HG02759 (cell line): ENCODE data around the gene KIF9.
A peak's percentile ranks its signal among the peaks of the same experiment; 100 is the strongest.
"Not testable (repeated sequence)": the region's sequence is repeated elsewhere in the genome, so short reads cannot be mapped to it uniquely, and the experiment has no call there.

ENCODE experiments used
- ATAC-seq: cut with Tn5 transposase; IDR thresholded peaks from one replicate; pipeline ENCODE4 v1.9.1; 2021; ENCODE audit warnings: mild to moderate bottlenecking, moderate library complexity; ENCODE audit not compliant: unreplicated experiment

Gene KIF9

GRCh38 chr3:47256331-47256730, 26.3 kb downstream of the KIF9 start:
- ATAC-seq: not testable (repeated sequence)

- no peak for ATAC-seq
Measured at GRCh38 chr3:47251689-47252088, 30.9 kb downstream of the KIF9 start.

GRCh38 chr3:47251085-47251484, 31.5 kb downstream of the KIF9 start:
- ATAC-seq: not testable (repeated sequence)

GRCh38 chr3:47250309-47251060, 32.1 kb downstream of the KIF9 start:
- ATAC-seq: no peak

GRCh38 chr3:47247131-47248064, 35.2 kb downstream of the KIF9 start:
- ATAC-seq: no peak

- no peak for ATAC-seq
Measured at GRCh38 chr3:47245271-47245670, 37.3 kb downstream of the KIF9 start.

GRCh38 chr3:47244531-47245100, 38.0 kb downstream of the KIF9 start:
- no peak for ATAC-seq

GRCh38 chr3:47243419-47244147, 39.0 kb downstream of the KIF9 start:
- no peak for ATAC-seq

GRCh38 chr3:47239929-47240328, 42.7 kb downstream of the KIF9 start:
- no peak for ATAC-seq

- no peak for ATAC-seq
Measured at GRCh38 chr3:47238017-47238416, 44.6 kb downstream of the KIF9 start.

GRCh38 chr3:47228088-47228487, 54.5 kb downstream of the KIF9 start:
- ATAC-seq: peak; percentile 54

- peak; percentile 70 for ATAC-seq
Measured at GRCh38 chr3:47227678-47228077, 54.9 kb downstream of the KIF9 start.

GRCh38 chr3:47225310-47225906, 57.2 kb downstream of the KIF9 start:
- no peak for ATAC-seq

- ATAC-seq: no peak
Measured at GRCh38 chr3:47223755-47224154, 58.8 kb downstream of the KIF9 start.

- no peak for ATAC-seq
Measured at GRCh38 chr3:47221798-47222197, 60.8 kb downstream of the KIF9 start.

- no peak for ATAC-seq
Measured at GRCh38 chr3:47210863-47211405, 71.7 kb downstream of the KIF9 start.

- not testable (repeated sequence) for ATAC-seq
Measured at GRCh38 chr3:47206022-47206421, 76.6 kb downstream of the KIF9 start.

- no peak for ATAC-seq
Measured at GRCh38 chr3:47204875-47205274, 77.7 kb downstream of the KIF9 start.

- ATAC-seq: no peak
Measured at GRCh38 chr3:47202542-47202941, 80.1 kb downstream of the KIF9 start.

GRCh38 chr3:47197287-47197686, 85.3 kb downstream of the KIF9 start:
- ATAC-seq: no peak
